Trophoblast cell (in vitro differentiated cells and primary cell): ENCODE data around the gene LMAN2.

Experiments
- DNase-seq, 2 donors: peaks; one replicate each; pipeline ENCODE4 v3.0.0-alpha.2; 2016
- H2AFZ ChIP-seq: 2 replicates; pipeline ENCODE4 v1.6.1; 2013; ENCODE audit warnings: low read length, moderate library complexity, mild to moderate bottlenecking; ENCODE audit not compliant: insufficient read depth, poor library complexity
- H2AK5ac ChIP-seq: 2 replicates; pipeline ENCODE4 v1.6.1; 2013; ENCODE audit warnings: mild to moderate bottlenecking, low read length
- H2BK120ac ChIP-seq: 2 replicates; pipeline ENCODE4 v1.6.1; 2013; ENCODE audit warnings: low read length, mild to moderate bottlenecking, moderate library complexity; ENCODE audit not compliant: insufficient read depth, poor library complexity
- H2BK12ac ChIP-seq: 2 replicates; pipeline ENCODE4 v1.6.1; 2013; ENCODE audit warnings: mild to moderate bottlenecking, low read length, moderate library complexity
- H2BK5ac ChIP-seq: 2 replicates; pipeline ENCODE4 v1.6.1; 2013; ENCODE audit warnings: low read length, low read depth, moderate library complexity, mild to moderate bottlenecking; ENCODE audit not compliant: poor library complexity
- H3K14ac ChIP-seq: 2 replicates; pipeline ENCODE4 v1.6.1; 2013; ENCODE audit warnings: mild to moderate bottlenecking, low read length
- H3K18ac ChIP-seq: 2 replicates; pipeline ENCODE4 v1.6.1; 2013; ENCODE audit warnings: mild to moderate bottlenecking, low read length
- H3K23ac ChIP-seq: 2 replicates; pipeline ENCODE4 v1.6.1; 2013; ENCODE audit warnings: low read length
- H3K27ac ChIP-seq: 2 replicates; pipeline ENCODE4 v1.5.1; 2013; ENCODE audit warnings: low read depth, mild to moderate bottlenecking, inconsistent platforms, low read length, moderate library complexity
- H3K27me3 ChIP-seq: 2 replicates; pipeline ENCODE4 v1.6.1; 2013; ENCODE audit warnings: inconsistent platforms, mild to moderate bottlenecking, low read length, moderate library complexity; ENCODE audit not compliant: insufficient read depth
- H3K36me3 ChIP-seq, 2 experiments: 1 replicate in 1 of 2; 2 replicates in 1 of 2; pipeline ENCODE4 v1.6.1; 2013; ENCODE audit warnings: low read length in 2 of 2, mild to moderate bottlenecking in 2 of 2, moderate library complexity in 1 of 2; ENCODE audit not compliant: insufficient read depth in 2 of 2, control insufficient read depth in 1 of 2
- H3K4ac ChIP-seq: 2 replicates; pipeline ENCODE4 v1.6.1; 2013; ENCODE audit warnings: low read depth, mild to moderate bottlenecking, low read length, moderate library complexity
- H3K4me1 ChIP-seq, 2 experiments: 1 replicate in 1 of 2; 2 replicates in 1 of 2; pipeline ENCODE4 v1.6.1; 2013; ENCODE audit warnings: low read length in 2 of 2, mild to moderate bottlenecking in 2 of 2, moderate library complexity in 1 of 2; ENCODE audit not compliant: insufficient read depth in 2 of 2, control insufficient read depth in 1 of 2
- H3K4me2 ChIP-seq: 2 replicates; pipeline ENCODE4 v1.6.1; 2013; ENCODE audit warnings: inconsistent platforms, mild to moderate bottlenecking, low read length, moderate library complexity
- H3K4me3 ChIP-seq: 2 replicates; pipeline ENCODE4 v1.5.1; 2013; ENCODE audit warnings: mild to moderate bottlenecking, low read depth, low read length, inconsistent platforms
- H3K79me1 ChIP-seq: one replicate; pipeline ENCODE4 v1.6.1; 2013; ENCODE audit warnings: low read length
- H3K79me2 ChIP-seq: 2 replicates; pipeline ENCODE4 v1.6.1; 2013; ENCODE audit warnings: low read length, mild to moderate bottlenecking; ENCODE audit not compliant: control insufficient read depth, insufficient read depth, poor library complexity
- H3K9ac ChIP-seq: 2 replicates; pipeline ENCODE4 v1.6.1; 2013; ENCODE audit warnings: mild to moderate bottlenecking, low read length
- H3K9me3 ChIP-seq: 2 replicates; pipeline ENCODE4 v1.6.1; 2013; ENCODE audit warnings: low read depth, mild to moderate bottlenecking, control low read depth, inconsistent platforms, low read length; ENCODE audit not compliant: insufficient read depth
- H4K12ac ChIP-seq: 2 replicates; pipeline ENCODE4 v1.6.1; 2013; ENCODE audit warnings: low read depth, mild to moderate bottlenecking, low read length, moderate library complexity
- H4K8ac ChIP-seq: 2 replicates; pipeline ENCODE4 v1.6.1; 2013; ENCODE audit warnings: low read depth, mild to moderate bottlenecking, low read length, moderate library complexity
- H4K91ac ChIP-seq: one replicate; pipeline ENCODE4 v1.6.1; 2013; ENCODE audit warnings: low read depth, mild to moderate bottlenecking, low read length, moderate library complexity
- WGBS: extraction: QIAGEN DNeasy Blood & Tissue Kit; methylation state at CpG from one replicate; pipeline ENCODE4 v1.1.7; 2013; ENCODE audit warnings: missing lambda C conversion rate; ENCODE audit not compliant: insufficient read length, insufficient coverage; ENCODE audit errors: extremely low coverage; 5-methylcytosine and 5-hydroxymethylcytosine counted together

LMAN2 gene

DNA sequence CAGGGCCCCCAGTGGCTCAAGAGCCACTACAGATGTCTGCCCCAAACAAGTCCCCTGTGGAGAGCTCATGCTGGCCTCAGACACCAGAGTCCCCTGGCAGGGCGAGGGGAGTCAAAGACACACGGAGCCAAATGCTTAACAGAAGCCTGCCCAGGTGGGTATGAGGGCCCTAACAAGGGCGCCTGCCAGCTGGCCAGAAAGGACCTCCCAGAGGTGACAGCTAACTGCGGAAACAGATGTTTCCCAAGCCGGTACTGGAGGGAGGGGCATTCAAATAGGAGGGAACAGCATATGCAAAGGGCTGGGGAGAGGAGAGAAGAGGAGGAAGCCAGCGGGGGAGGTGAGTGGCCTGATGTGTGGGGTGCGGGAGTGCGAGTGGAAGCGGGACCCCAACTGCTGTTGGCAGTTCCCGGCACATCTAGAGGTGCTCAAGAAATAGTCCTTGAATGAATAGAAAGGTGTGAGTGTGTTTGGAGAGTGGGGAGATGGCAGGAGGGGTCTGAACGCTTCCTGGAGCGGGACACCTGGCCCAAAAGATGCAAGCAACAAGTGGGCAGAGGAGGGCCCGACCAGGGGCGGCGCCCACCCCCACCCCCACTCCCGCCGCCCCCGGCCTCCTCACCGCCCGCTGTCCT is 40.6 kb downstream of the LMAN2 start:
- no CpG with 5 or more reads among the region's 20 CpGs for WGBS
- H4K91ac ChIP-seq = no peak overlapping the region
- H3K27me3 ChIP-seq = no peaks in the 10 kb centered on the region
- peak overlapping the region; percentile 86 for H3K4me2 ChIP-seq
- H2AFZ ChIP-seq = peak overlapping the region; percentile 81
- H3K9me3 ChIP-seq = no peaks in the 10 kb centered on the region
- H4K12ac ChIP-seq = no peak overlapping the region
- H3K79me2 ChIP-seq = peaks cover 4% of the 10 kb centered on the region
- no peak overlapping the region for H3K14ac ChIP-seq
- H3K4me3 ChIP-seq = peak overlapping the region; percentile 73
- no peak overlapping the region for H3K18ac ChIP-seq
- no peak overlapping the region for H2BK5ac ChIP-seq
- peaks cover 11 to 19% of the 10 kb centered on the region in 2 experiments for H3K4me1 ChIP-seq
- no peak overlapping the region for H2AK5ac ChIP-seq
- no peak overlapping the region for H3K27ac ChIP-seq
- no peak overlapping the region for H2BK120ac ChIP-seq
- peaks cover 20 to 24% of the 10 kb centered on the region in 2 experiments for H3K36me3 ChIP-seq
- no peak overlapping the region for H2BK12ac ChIP-seq
- DNase-seq = peak in 1 of 2 donors; percentile 22
- no peak overlapping the region for H3K9ac ChIP-seq
- peaks cover 10% of the 10 kb centered on the region for H3K79me1 ChIP-seq
- H3K23ac ChIP-seq = no peak overlapping the region
- no peak overlapping the region for H3K4ac ChIP-seq
- H4K8ac ChIP-seq = no peak overlapping the region

DNA sequence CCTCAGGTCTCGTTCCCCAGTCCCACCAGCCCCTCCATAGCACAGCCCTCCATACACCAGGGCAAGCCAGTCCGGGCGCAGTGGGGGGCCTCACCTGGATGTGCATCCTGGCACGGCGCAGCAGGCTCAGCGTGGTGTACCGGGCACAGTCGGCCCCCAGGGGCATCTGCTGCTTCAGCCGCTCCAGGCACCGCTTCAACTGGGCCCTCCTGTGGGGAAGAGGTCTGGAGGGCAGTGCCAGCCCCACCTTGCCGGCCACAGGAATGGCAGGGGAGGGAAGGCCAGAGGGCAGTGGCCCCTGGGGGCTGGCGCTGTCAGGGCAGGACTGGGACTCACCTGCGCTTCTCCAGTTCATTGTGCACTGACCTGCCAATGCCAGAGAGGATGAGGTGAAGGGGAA is 41.1 kb downstream of the LMAN2 start:
- H3K79me2 ChIP-seq = peaks cover 4% of the 10 kb centered on the region

DNA sequence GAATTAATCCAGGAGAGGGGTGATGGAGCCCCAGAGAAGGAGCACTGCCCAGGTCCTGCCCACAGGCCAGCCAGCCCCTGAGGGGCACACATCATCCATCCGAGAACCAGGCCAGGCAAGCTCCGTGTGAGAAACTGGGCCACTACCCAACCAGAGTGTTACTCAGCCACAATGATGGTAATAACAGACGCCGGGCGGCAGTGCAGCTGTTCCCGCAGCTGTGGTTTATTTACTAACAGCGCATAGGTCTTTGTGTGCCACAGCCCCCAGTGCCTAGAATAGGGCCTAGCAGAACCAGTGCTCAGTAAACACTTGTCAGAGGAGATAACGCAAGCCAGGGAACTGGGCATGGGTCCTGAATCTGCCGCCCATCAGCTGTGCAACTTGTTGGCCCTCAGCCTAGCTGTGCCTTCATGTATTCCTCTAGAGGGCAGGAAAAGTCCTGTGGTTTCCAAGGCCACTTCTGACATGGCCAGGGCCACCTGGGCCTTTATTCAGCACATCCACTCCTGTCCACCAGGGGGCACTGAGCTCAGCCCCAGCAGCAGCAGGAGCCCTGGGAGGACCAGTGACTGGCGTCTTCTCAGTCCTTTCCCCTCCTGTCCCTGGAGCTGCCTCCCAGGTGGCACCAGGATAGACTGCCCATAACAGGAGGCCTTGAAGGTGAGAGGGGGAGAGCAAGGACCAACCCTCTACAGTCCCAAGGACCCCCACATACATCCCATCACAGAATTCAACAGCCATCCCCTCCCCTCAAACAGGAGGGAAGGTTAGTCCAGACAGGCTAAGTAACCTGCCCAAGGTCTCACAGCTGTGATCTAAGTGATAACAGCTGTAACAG is 41.9 kb downstream of the LMAN2 start:
- H3K4me1 ChIP-seq = peaks cover 15 to 22% of the 10 kb centered on the region in 2 experiments
- no peak overlapping the region for H2BK120ac ChIP-seq
- no peak overlapping the region for H3K27ac ChIP-seq
- no peaks in the 10 kb centered on the region for H3K27me3 ChIP-seq
- H2BK12ac ChIP-seq = no peak overlapping the region
- H4K8ac ChIP-seq = no peak overlapping the region
- H3K14ac ChIP-seq = no peak overlapping the region
- no peak overlapping the region for H3K4me3 ChIP-seq
- H2AK5ac ChIP-seq = no peak overlapping the region
- H2AFZ ChIP-seq = no peak overlapping the region
- H3K79me2 ChIP-seq = peaks cover 5% of the 10 kb centered on the region
- no peak overlapping the region for H3K23ac ChIP-seq
- peak; percentile 84 to 91 for DNase-seq
- H3K18ac ChIP-seq = no peak overlapping the region
- peaks cover 10% of the 10 kb centered on the region for H3K79me1 ChIP-seq
- H3K9me3 ChIP-seq = no peaks in the 10 kb centered on the region
- H2BK5ac ChIP-seq = no peak overlapping the region
- no peak overlapping the region for H3K4ac ChIP-seq
- no peak overlapping the region for H4K91ac ChIP-seq
- no peak overlapping the region for H4K12ac ChIP-seq
- H3K36me3 ChIP-seq = peaks cover 28 to 30% of the 10 kb centered on the region in 2 experiments
- no peak overlapping the region for H3K9ac ChIP-seq
- H3K4me2 ChIP-seq = no peak overlapping the region
- no CpG with 5 or more reads among the region's 10 CpGs for whole genome bisulfite sequencing

More for the DNA sequence above, 41.1 kb downstream of the LMAN2 start:
- peak overlapping the region; percentile 49 for H2AK5ac ChIP-seq
- WGBS = no CpG with 5 or more reads among the region's 13 CpGs
- H3K23ac ChIP-seq = no peak overlapping the region
- H3K27me3 ChIP-seq = no peaks in the 10 kb centered on the region
- no peak overlapping the region for H4K8ac ChIP-seq
- H2BK5ac ChIP-seq = no peak overlapping the region
- H4K12ac ChIP-seq = no peak overlapping the region
- no peak overlapping the region for H3K9ac ChIP-seq
- H3K4me1 ChIP-seq = peaks cover 11 to 19% of the 10 kb centered on the region in 2 experiments
- no peak overlapping the region for H3K14ac ChIP-seq
- no peak overlapping the region for H4K91ac ChIP-seq
- H3K36me3 ChIP-seq = peaks cover 25 to 28% of the 10 kb centered on the region in 2 experiments
- no peak overlapping the region for H3K4me3 ChIP-seq
- H3K9me3 ChIP-seq = no peaks in the 10 kb centered on the region
- peaks cover 10% of the 10 kb centered on the region for H3K79me1 ChIP-seq
- H3K4me2 ChIP-seq = no peak overlapping the region
- H2BK120ac ChIP-seq = no peak overlapping the region
- H2AFZ ChIP-seq = no peak overlapping the region
- H3K18ac ChIP-seq = no peak overlapping the region
- H3K4ac ChIP-seq = no peak overlapping the region
- DNase-seq = no peak
- no peak overlapping the region for H2BK12ac ChIP-seq
- H3K27ac ChIP-seq = no peak overlapping the region

DNA sequence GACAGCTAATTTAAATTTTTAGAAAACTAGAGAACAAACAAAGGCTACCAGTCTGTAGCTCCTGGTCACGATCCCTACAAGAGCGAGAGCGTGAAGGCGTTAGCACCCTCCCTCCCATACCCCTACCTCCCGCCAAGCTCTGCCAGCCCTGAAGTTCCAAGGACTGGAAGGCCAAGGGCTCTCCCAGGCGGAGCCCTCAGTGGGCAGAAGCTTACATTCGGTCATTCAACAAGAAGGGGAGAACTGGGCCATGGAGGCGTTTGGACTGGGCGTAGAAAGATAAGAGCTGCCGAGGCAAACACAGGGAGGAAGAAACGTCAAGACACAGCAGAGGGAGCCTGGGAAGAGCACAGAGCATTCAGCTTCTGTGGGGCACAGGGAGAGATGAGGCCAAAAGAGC is 42.7 kb downstream of the LMAN2 start:
- H3K18ac ChIP-seq = no peak overlapping the region
- no peak overlapping the region for H3K4me2 ChIP-seq
- H3K4me3 ChIP-seq = no peak overlapping the region
- no peak overlapping the region for H3K9ac ChIP-seq
- no peak overlapping the region for H2BK12ac ChIP-seq
- H3K27me3 ChIP-seq = no peaks in the 10 kb centered on the region
- H3K79me1 ChIP-seq = peaks cover 14% of the 10 kb centered on the region
- H2AK5ac ChIP-seq = no peak overlapping the region
- no peak overlapping the region for H2AFZ ChIP-seq
- H4K91ac ChIP-seq = no peak overlapping the region
- H3K4me1 ChIP-seq = peaks cover 17 to 23% of the 10 kb centered on the region in 2 experiments
- no peak overlapping the region for H3K27ac ChIP-seq
- no peak overlapping the region for H4K12ac ChIP-seq
- no peak overlapping the region for H4K8ac ChIP-seq
- DNase-seq = no peak
- WGBS = no CpG with 5 or more reads among the region's 11 CpGs
- H3K4ac ChIP-seq = no peak overlapping the region
- H3K79me2 ChIP-seq = peaks cover 9% of the 10 kb centered on the region
- peaks cover 28 to 30% of the 10 kb centered on the region in 2 experiments for H3K36me3 ChIP-seq
- H3K23ac ChIP-seq = no peak overlapping the region
- H3K9me3 ChIP-seq = no peaks in the 10 kb centered on the region
- H2BK5ac ChIP-seq = no peak overlapping the region
- no peak overlapping the region for H3K14ac ChIP-seq
- no peak overlapping the region for H2BK120ac ChIP-seq
